HG02973 (cell line): ENCODE measurements around the gene ICAM2.

Source experiments
- ATAC-seq: cut with Tn5 transposase; IDR thresholded peaks from one replicate; pipeline ENCODE4 v1.9.1; 2021; ENCODE audit warnings: moderate library complexity; ENCODE audit not compliant: unreplicated experiment

ICAM2 gene

DNA sequence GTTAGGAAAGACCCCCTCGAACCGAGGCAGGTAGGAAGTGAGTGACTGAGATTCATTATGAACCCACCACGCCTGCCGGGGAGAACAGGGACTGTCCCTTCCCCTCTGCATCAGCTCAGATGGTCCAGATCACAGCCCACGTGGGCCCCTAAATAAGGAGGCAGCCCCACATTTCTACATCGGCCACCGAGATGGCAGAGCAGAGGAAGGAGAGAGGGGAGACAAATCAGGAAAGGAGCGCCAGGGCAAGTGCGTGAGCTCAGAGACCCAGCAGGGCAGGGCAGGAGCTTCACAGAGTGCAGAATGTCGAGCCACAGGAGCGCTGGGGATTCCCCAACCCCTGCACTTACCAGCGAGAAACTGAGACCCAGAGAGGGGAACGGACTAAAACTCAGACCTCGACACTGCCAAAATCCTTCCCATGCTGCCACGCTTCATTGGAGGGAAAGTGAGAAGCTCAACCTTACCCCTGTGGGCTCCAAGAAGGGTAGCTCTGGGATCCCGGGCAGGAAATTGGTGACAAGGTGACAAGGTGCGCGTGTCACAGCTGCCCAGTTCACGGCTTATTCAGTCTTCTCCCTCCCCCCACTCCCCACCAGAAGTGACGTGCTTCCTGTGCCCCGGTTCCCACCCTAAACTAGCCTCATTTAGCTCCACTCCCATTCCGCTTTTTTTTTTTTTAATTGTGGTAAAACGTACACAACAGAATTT lies at the start of gene ICAM2:
ICAM2 (minus strand) TSS at position 578 of the 711 bp plus-strand sequence. CDS start 13,942 bp downstream, outside the sequence.
- ATAC-seq: peak; percentile 52

DNA sequence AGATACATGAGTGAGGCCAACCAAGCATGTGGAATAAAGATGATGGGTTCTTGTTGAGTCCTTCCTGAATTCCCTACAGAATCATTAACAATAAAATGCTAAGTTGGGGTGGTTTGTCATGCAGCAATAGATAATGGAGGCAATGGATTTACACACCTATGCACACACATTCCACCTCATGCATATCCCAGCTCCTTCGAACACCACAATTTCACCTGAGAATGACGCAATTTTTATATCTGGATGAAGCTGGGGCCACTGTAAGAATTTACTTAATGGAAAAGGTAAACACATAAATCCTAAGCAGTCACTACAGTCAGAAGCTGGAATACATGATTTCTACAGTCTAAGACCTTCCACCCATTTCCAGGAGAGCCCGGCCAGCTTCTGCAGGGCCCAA lies 49.8 kb upstream of the ICAM2 start:
- no peak for ATAC-seq

DNA sequence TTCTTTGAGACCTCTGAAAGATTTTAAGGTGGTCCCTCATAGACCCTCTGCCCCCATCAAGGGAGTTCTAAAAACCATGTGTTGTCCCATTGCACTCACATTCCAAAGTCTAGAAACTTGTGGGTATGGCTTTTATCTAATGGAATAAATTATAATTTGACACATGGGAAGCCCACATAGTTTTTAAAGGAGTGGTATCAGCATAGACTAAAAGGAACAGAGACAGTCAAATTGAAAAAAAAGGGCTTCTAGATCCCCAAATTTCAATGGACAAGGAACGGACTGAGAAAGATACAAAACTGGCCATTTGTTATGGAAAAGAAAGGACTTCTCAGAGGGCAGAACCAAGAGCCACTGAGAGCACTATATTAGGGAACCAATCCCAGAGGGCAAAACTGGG lies 48.7 kb upstream of the ICAM2 start:
- no peak for ATAC-seq

DNA sequence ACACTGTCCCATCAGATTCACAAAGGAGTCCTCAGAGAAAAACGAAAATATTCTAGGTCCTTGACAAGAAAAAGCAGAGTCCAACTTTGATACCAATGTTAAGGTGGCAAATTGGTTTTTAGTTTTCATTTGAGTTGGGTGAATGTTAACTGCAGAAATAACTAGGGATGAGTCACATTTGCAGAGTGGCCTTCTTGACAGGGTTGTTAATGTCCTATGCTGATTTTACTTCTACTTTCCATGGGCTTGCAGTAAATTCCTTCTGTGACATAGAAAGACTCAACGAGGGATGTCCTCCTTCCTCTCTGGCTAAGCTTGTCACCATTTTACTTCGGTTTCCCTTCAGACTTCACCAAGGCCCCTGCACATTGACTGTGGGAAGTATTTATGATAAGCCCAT lies 47.2 kb upstream of the ICAM2 start:
- ATAC-seq: no peak

DNA sequence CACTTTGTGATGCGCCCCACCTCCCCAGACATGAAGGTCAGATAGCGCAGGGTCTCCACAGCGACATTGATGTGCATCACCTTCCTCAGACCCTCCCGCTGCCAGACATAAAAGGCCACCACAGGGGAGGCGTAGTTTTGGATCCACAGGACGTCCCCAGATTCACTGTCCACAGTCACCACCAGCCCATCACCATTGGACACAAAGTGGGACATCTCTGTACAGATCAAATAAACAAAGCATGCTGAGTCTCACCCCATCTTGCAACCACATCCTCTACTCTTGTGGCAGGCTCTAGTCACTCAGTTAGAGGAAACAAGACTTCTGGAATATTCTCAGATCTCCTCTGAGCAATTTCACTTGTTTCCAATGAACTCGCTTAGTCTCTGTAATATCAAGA lies 46.3 kb upstream of the ICAM2 start:
- ATAC-seq: no peak

DNA sequence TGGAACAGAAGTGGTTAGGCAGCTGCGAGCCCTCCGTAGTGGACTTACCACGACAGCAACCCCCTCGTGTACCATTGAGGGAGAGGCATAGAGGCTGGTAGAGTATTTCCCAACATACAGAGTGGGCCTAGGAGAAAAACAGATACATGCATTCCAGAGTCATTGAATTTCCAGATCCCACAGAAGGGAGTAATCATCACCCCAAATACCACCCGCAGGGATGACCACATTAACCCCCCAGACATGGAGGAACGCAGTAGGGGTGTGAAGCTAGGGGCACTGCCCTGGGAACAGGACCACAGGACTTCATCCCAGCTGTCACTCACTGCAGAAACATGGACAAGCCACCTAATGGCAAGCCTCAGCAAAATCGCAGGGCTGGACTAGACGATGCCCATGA lies 44.7 kb upstream of the ICAM2 start:
- ATAC-seq: no peak

DNA sequence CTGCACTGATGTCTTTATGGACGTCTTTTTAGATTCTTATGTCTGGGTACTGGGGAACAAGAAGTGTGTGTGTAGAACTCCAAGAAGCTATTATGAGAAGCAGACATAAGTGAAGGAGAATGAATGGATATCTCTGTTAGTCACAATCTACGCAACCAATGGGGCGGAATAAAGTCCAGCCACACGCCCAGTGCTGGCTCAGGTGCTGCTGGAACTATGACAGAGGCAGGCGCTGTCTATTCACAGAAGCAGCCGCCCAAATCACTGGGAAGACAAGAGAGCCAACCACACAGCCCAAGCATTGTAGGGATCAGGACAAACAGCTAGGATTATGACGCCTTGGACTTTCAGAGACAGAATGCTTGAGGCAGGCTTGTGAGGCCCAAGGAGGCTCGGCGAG lies 43.9 kb upstream of the ICAM2 start:
- no peak for ATAC-seq

DNA sequence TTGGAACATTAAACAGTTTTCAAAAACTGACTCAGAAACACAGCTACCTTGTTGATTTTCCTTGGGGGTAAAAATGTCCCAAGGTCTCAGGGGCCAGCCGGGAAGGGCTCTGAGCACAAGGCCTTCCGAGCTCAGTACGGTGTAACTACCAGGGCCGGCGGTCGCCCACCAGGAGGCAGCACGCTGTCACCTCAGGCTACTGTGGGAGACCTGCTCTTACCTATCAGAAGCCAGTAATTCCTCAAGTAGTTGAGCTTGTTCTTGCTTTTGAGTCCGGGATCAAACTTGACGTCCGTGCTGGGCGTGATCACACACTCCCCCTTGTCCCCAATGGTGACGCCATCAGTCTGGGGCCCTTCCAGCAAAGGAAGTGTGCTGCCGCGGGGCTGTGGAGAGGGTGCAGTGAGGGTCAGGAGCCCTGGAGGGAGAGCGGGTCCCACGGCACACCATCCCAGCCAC lies 43.4 kb upstream of the ICAM2 start:
- no peak for ATAC-seq

DNA sequence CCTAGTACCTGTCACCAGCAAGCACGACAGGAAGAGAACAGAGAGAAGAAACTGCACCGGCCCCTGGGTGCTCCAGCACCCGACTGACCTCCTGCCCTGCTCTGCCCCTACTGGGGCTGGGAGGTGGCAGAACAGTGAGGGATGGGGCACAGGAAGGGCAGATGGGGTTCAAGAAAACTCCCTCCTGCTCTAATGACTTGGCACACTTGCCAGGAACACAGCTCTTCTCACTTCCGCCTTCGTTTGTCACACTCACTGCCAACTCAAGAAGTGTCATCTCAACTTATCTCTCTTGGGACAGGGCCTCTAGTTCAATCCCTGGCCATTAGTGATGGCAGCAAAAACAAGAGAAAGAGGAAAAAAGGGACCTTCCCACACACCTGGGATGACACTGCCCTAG lies 42.7 kb upstream of the ICAM2 start:
- no peak for ATAC-seq

DNA sequence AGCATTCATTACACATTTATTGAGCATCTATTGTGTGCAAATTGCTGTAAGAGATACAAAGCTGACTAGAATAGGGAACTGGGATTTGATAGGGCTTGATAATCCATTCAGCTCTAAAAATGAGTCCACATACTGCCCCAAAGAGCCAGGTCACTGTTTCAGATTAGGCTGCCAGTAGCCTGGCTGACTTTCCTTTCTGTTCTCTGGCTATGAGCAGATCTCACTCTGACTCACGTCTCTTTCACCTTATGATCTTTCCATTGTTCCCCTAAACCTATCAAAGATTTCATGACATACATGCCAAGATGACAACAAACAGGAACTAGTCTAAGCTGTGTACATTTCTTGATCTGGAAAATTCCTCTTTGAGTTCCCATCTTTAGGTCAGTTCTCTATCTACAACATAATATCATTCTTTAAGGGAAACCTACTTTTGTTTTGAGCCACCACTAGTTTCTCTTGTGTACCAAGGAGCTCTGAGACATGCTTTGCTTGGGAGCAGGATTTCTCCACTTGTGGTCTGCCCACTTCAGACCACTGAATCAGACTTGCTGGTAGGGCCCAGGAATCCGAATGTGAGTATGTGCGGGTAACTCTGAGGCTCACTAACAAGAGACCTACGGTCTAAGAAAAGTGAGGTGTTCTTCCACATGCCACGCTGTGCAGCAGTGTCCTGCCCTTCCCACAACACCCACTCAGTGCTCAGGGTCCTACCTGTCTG lies 40.9 kb upstream of the ICAM2 start:
- ATAC-seq: peak; percentile 64

DNA sequence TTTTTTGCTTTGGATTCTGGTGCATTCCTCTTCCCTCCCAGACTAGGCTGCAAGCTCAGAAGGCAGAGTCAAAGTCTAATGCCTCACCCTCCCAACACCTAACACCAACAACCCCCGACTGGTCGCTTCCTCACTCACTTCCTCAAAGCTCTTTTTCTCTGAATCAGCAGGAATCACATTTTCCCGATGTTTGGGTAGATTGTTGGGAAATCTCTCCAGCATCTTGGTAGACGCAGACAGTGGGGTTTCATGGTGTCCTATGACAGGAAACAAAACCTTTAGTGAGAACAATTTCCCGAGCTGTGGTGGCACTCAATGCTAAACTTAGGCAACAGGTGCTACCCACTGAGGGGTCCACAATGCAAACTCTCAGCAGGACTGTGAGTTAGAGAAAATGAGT lies 39.9 kb upstream of the ICAM2 start:
- no peak for ATAC-seq

DNA sequence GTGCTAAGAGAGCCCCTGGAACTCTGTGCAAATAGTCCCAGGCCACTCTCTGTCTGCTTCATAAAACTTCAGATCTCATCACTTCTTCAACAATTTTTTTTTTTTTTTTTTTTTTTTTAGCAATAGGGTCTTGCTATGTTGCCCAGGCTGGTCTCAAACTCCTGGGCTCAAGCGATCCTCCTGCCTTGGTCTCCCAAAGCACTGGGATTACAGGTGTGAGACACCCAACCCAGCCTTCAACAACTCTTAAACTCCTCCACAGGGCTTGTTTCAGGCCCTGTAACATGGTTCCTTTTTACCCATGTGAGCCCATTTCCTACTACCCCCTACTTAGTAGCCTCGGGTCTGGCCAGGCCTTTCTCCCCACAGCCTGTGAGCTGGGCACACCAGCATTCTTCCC lies 39.3 kb upstream of the ICAM2 start:
- ATAC-seq: no peak

DNA sequence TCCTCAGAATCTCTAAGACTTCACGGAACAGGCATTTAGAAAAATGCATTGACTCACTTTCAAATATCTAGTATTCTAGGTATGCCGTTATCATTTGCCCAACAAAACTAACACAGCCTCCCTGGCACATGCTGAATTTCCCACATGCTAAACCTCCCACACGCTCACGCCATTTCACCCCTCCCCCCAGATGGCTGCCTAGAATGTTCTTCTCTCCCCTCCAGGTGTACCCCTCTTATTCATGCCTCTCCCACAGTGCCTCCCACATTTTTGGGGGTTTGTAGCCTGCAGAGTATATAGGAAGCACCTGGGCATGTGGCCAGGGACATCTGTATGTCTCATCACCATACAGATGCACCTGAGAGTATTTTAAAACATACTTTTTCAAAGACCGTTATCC lies 38.2 kb upstream of the ICAM2 start:
- no peak for ATAC-seq

DNA sequence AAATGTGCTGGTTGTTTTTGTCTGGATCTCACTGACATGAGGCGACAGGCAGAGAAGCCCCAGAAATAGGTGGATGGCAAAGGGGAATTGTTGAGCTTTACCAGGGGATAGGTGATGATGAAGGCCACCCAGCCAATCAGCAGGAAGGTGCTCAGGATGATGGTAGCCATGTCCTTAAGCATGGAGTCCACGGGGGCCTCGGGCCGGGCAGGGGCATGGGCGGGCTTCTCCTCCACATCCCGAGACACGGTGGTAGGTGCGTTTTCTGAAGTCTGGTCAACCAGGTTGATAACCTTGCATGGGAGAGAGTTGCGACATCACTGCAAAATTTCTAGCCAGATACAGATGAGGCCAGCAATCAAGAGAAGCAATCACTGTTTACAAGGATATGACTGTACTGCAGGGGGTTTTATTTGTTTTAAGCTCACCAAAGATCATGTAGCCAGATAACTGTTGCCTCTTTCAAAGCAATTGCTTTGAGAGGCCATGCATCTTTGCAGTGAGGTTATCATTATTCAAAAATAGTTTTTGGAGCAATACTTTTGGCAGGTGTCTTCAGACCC lies 37.3 kb upstream of the ICAM2 start:
- no peak for ATAC-seq

DNA sequence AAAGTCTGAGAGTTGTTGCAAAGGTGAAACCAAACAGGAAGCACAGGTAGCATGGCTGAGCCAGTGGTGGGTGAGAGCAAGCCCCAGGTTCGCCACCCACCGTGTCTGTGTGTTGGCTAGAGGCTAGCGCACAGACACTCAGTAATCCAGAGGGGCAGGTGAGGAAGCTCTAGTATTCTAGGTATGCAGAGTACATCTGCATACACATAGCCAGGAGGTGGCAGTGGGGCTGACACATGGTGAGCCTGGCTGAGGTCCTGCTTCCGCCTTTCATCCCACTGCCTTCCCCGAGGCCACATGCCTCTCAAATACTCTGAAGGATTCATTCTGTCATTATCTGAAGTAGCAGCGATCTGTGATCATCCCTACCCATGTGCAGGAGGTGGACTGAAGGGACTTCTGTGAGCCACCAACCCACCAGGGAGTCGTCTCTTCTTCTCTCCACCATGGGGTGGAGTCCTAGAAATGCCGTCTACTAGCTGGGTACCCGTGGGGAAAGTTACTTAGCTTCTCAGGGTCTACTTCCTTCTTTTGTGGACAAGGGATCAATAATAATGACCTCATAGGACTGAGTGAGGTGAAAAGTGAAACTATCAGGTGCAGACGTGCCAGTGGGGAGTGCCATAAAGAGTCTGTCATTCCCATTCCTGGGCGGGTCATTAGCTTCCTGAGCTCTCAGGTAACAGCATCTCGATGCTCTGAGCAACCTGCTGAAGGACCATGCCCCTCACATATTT lies 36.0 kb upstream of the ICAM2 start:
- no peak for ATAC-seq

DNA sequence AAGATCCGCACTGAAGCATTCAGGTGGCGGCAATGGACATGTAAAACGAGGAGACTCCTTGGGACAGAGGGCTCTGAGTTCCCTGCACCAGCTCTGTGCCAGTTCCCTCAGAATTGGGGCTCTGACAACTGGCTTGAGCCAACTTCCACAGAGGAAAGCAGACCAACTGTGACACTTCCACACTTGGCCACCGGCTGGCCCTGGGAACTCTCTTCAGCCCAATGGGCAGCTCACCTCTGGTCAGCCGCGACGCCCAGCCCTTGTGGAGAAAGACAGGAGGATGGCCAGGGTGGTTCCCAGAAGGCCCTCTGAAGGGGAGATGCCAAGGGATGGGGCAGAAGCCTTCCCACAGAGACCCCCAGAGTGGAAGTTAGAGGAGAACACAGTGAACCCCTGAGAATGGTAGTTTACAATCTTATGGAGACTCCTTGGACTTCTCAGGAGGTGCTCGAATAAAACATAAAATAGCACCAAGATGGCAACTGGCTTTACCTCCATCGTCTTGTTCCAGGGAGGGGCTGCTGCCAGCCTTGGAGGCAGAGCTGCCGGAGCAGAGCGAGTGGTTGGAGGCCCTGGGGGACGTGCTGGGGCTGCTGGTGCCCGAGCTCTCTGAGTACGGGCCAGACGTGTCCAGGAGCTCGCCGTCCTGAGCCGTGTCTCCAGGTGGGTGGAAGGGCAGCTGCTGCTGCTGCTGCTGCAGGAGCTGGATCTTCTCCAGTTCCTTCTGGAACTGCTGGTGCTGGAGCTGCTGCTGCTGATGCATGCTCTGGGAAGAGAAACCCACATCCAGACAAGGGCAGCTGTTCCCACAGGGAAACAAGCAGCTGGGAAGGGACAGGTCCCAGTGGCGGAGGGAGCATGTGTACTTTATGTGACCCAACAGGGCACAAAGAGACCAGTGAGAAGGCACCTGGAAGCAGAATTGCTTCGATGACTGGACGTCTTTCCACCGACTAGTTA lies 35.0 kb upstream of the ICAM2 start:
- no peak for ATAC-seq

DNA sequence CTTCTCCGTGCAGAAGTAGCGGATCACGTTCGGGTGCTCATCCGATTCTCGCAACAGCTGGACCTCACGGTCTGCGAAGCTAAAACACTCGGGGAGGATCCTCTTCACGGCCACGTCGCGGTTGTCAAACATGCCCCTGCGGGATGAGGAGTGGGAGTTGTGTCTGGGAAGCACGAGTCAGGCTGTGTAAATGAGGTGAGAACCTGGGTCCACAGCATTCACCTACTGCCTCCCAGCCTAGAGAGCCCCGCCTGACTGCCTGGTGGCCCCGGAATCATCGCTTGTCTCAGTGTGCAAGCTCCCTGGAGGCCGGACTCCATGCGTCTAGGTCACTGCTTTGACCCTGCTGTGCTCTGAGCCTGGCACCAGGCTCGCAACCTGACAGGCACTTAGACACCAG lies 33.9 kb upstream of the ICAM2 start:
- no peak for ATAC-seq

DNA sequence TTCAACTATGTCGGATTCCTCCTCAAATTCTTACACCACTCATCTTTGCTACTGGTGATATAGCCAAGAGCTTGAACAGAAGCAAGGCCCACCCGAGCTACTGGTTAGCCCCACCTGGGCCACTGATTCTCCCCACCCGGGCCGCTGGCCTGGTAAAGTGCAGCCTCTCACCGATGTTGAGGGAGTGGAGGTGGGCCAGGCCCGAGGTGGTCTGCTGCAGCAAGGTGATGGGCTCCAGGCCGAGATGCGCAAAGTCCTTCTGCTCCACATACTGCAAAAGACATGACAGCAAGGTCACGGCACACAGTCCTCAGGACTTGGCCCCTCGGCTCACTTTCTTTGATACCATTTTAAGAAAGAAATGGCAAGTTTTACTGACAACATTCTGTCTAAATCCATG lies 32.7 kb upstream of the ICAM2 start:
- no peak for ATAC-seq

DNA sequence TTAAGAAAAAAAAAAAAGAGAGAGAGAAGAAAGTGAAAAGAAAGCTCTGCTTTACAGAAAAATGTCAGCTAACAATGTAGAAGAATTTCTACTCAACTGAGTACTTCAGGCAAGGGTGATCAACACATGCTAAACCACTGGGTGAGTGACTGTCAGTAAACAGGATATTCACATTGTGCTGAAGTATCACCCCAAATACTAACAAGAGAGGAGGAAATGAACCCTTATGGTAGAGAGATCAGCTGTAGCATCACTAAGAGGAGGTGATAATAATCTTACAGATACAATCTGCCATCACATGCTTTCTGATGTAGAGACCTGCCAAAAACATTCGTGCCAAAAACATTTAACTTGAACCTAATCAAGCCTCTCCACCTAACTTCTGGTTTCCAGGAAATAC lies 30.7 kb upstream of the ICAM2 start:
- ATAC-seq: no peak

DNA sequence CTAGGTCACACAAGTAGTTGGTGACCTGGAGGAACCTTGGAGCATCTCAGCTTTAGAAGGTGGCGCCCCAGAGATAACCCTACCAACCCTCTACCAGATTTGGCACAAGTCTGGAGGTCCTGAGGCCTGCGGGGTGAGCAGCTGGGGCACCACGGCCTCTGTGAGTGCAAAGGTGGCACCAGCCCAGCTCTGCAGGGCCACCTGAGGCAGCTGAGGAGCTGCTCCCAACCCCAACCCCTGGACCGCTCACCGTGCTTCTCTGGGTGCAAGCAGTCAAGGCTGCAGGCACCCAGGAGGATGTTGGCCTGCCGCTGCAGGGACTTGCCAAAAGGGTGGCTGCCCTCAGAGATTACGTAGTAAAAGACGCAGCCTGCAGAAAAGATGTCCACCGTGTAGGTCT lies 28.4 kb upstream of the ICAM2 start:
- no peak for ATAC-seq
